ENCODE data around the gene REV1.

Gene REV1

DNA sequence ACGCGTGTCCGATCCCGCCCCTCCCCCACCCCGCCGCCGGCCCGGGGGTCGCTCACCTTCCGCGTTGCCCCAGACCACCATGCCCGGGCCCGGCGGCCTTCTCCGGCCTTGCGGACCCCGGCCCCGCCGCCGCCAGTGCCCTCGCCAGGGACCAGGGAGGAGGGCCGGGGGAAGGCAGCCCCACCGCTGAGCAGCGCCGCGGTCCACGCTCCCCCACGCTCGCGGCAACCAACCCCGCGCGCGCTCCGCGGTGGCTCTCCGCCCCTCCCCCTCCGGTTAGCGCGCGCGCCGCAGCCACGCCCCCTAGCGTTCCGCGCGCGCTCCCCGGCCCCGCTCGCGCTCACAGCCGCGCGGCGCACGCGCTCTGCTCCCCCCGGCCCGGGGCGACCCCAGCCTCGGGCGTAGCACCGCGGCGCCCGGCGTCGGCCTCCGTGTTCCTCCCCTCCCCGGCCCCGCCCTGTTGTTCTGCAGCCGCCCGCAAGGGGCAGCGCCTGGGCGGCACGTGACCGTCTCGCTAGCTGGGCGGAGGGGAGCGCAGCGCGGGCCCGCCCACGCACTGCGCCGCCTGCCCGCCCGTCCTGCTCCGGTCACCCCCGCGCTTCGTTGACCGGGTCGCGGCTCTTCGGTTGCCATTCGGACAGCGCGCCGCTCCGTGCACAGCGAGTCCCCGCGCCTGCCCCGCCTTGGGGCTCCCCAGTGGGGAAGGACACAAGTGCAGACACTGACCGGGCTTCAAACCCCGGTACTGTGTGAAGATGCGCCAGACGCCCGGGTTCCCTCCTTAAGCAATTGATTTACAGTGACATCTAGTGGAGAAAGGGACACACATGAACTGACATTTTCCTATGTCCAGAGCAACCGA, at the start of gene REV1:
REV1 (minus strand) TSS at position 257 of the 862 bp plus-strand sequence. CDS start 25,042 bp downstream, outside the sequence.
- peaks cover 15% of the 10 kb centered on the region for H3K4me1 ChIP-seq (ENCODE audit: control insufficient read depth, insufficient read depth, low read length)
- H3K9me3 ChIP-seq (ENCODE audit: control insufficient read depth, low read length) = no peaks in the 10 kb centered on the region
- peaks cover 4% of the 10 kb centered on the region for H3K27me3 ChIP-seq (replicated peaks; ENCODE audit: control insufficient read depth, insufficient read depth, low read length)
- peak within 1 kb of the TSS; percentile 97 for H3K4me3 ChIP-seq (ENCODE audit: low read length)
- DNase-seq (ENCODE audit: low read depth) = peak; percentile 98
- peak within 1 kb of the TSS; percentile 93 for H3K9ac ChIP-seq (ENCODE audit: low read length)
- no peaks in the 10 kb centered on the region for H3K36me3 ChIP-seq (ENCODE audit: control insufficient read depth, insufficient read depth, low read length, severe bottlenecking)

DNA sequence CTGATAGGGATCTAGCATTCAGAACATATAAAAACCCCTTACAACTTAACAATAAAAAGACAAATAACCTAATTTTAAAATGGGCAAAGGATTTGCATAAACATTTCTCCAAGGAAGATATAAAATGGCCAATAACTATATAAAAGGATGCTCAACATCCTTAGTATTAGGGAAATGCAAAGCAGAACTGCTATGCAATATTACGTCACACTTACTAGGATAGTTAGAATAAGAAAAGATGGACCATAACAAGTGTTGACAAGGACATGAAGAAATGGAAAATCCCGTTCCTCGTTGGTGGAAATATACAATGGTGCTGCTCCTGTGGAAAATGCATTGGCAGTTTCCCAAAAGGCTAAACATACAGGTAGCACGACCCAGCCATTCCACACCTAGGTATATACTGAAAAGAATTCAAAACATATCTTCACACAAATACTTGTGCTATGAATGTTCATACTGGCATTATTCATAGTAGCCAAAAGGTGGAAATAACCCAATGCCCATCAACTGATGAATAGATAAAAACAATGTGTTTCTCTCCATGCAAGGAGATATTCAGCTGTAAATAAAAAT, 48.2 kb upstream of the REV1 start:
- no peak overlapping the region for H3K4me3 ChIP-seq (ENCODE audit: low read length)
- peaks cover 13% of the 10 kb centered on the region for H3K27me3 ChIP-seq (replicated peaks; ENCODE audit: control insufficient read depth, insufficient read depth, low read length)
- no peaks in the 10 kb centered on the region for H3K9me3 ChIP-seq (ENCODE audit: control insufficient read depth, low read length)
- DNase-seq (ENCODE audit: low read depth) = no peak
- H3K4me1 ChIP-seq (ENCODE audit: control insufficient read depth, insufficient read depth, low read length) = no peaks in the 10 kb centered on the region
- no peaks in the 10 kb centered on the region for H3K36me3 ChIP-seq (ENCODE audit: control insufficient read depth, insufficient read depth, low read length, severe bottlenecking)
- no peak overlapping the region for H3K9ac ChIP-seq (ENCODE audit: low read length)

DNA sequence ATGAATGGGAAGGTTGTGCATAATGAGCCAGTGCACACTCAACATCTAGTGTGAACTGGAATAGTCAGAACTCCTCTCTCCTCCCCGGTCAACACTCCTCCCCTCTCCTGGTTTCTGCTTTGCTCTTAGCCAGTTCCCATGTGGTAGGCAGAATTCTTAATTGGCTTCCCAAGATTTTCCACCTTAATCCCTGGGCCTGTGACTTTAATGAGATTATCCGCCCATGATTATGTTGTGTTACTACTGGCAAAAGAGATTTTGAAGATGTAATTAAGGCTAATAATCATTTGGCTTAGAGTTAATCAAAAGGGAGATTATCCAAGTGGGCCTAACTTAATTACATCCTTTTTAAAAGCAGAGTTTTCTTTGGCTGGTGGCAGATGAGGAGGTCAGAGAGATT, 34.2 kb upstream of the REV1 start:
- Histone ChIP-seq H3K9me3 (ENCODE audit: control insufficient read depth, low read length) (no peaks in the 10 kb centered on the region), H3K4me3 (ENCODE audit: low read length) (no peak overlapping the region), H3K9ac (ENCODE audit: low read length) (no peak overlapping the region), H3K36me3 (ENCODE audit: control insufficient read depth, insufficient read depth, low read length, severe bottlenecking) (no peaks in the 10 kb centered on the region), H3K27me3 (replicated peaks; ENCODE audit: control insufficient read depth, insufficient read depth, low read length) (peaks cover 11% of the 10 kb centered on the region), H3K4me1 (ENCODE audit: control insufficient read depth, insufficient read depth, low read length) (no peaks in the 10 kb centered on the region)
- no peak for DNase-seq (ENCODE audit: low read depth)

DNA sequence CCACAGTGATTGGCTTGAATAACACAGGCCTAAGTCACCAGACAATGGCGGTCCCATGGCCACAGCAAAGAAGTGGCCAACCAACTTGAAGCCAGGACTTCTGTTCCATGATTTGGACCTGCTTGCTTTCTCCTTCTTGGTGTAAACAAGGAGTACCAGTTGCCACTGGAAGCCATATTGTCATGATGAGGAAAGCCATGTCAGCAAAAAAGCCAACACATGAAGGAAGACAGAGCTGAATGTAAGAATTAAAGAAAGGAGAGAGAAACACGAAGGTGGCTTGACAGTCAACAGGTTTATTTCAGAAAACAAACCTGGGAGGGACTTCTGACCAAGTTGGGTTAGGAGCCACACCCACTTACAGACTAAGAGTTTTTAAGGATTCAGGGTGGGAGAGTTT, 32.3 kb upstream of the REV1 start:
- no peaks in the 10 kb centered on the region for H3K4me1 ChIP-seq (ENCODE audit: control insufficient read depth, insufficient read depth, low read length)
- DNase-seq (ENCODE audit: low read depth) = no peak
- peaks cover 5% of the 10 kb centered on the region for H3K27me3 ChIP-seq (replicated peaks; ENCODE audit: control insufficient read depth, insufficient read depth, low read length)
- H3K9ac ChIP-seq (ENCODE audit: low read length) = no peak overlapping the region
- H3K36me3 ChIP-seq (ENCODE audit: control insufficient read depth, insufficient read depth, low read length, severe bottlenecking) = no peaks in the 10 kb centered on the region
- H3K4me3 ChIP-seq (ENCODE audit: low read length) = no peak overlapping the region
- no peaks in the 10 kb centered on the region for H3K9me3 ChIP-seq (ENCODE audit: control insufficient read depth, low read length)

DNA sequence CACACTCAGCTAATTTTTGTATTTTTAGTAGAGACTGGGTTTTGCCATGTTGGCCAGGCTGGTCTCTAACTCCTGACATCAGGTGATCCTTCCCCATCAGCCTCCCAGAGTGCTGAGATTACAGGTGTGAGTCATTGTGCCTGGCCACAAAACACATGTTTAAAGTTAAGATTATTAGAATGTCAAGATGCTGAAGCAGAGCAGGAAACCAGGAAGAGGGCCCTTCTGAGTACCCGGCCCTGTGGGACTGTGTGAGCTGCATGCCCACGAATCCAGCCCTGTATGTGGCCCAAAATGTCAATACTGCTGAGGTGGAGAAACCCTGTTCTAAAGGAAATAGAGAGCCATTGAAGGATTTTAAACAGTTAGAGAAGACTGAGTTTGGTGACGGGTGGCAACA, 31.0 kb upstream of the REV1 start:
- Histone ChIP-seq H3K27me3 (replicated peaks; ENCODE audit: control insufficient read depth, insufficient read depth, low read length) (peaks cover 5% of the 10 kb centered on the region), H3K4me3 (ENCODE audit: low read length) (no peak overlapping the region)

DNA sequence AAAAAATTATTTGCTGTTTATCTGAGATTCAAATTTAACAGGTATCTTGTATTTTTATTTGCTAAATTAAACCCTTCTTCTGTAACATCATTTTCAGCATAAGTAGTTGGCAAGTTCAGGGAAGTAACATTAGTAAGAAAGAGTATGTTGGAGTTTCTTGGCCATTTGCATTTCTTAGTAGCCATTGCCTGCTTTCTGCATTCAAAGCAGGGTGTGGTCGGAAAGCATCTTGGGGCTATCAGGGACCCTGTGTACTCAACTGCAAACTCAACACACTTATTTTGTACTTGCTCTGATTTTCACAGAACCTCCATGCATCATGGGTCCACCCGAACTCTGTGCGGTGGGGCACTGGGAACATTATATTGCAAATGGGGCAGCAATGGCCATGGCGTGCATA, 30.4 kb upstream of the REV1 start:
- Histone ChIP-seq H3K27me3 (replicated peaks; ENCODE audit: control insufficient read depth, insufficient read depth, low read length) (peaks cover 5% of the 10 kb centered on the region), H3K4me1 (ENCODE audit: control insufficient read depth, insufficient read depth, low read length) (no peaks in the 10 kb centered on the region), H3K9me3 (ENCODE audit: control insufficient read depth, low read length) (no peaks in the 10 kb centered on the region), H3K9ac (ENCODE audit: low read length) (no peak overlapping the region), H3K36me3 (ENCODE audit: control insufficient read depth, insufficient read depth, low read length, severe bottlenecking) (no peaks in the 10 kb centered on the region), H3K4me3 (ENCODE audit: low read length) (no peak overlapping the region)
- no peak for DNase-seq (ENCODE audit: low read depth)

More for the DNA sequence above, 31.0 kb upstream of the REV1 start:
- Histone ChIP-seq H3K36me3 (ENCODE audit: control insufficient read depth, insufficient read depth, low read length, severe bottlenecking) (no peaks in the 10 kb centered on the region), H3K9me3 (ENCODE audit: control insufficient read depth, low read length) (no peaks in the 10 kb centered on the region), H3K9ac (ENCODE audit: low read length) (no peak overlapping the region), H3K4me1 (ENCODE audit: control insufficient read depth, insufficient read depth, low read length) (no peaks in the 10 kb centered on the region)
- DNase-seq (ENCODE audit: low read depth) = no peak

DNA sequence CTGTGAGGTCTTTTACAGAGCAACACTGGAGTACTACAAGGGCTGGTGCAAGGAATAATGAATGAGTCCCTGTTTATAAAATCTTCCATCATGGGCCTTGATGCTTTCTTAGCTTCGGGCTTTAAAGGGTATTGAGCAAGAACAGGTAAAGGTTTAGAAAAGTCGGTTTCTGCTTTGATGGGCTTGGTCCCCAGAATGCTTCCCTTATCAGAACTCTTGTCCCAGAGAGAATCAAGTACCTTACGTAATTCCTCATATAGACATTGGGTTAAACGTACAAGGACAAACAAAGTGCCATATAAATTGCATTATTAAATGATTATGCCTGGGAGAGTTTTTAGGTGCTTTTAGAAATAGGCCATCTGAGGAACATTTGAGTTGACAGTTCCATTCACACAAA, 24.5 kb upstream of the REV1 start:
- H3K4me1 ChIP-seq (ENCODE audit: control insufficient read depth, insufficient read depth, low read length) = no peaks in the 10 kb centered on the region
- no peak for DNase-seq (ENCODE audit: low read depth)
- H3K9me3 ChIP-seq (ENCODE audit: control insufficient read depth, low read length) = no peaks in the 10 kb centered on the region
- no peak overlapping the region for H3K4me3 ChIP-seq (ENCODE audit: low read length)
- H3K9ac ChIP-seq (ENCODE audit: low read length) = no peak overlapping the region
- H3K36me3 ChIP-seq (ENCODE audit: control insufficient read depth, insufficient read depth, low read length, severe bottlenecking) = no peaks in the 10 kb centered on the region
- H3K27me3 ChIP-seq (replicated peaks; ENCODE audit: control insufficient read depth, insufficient read depth, low read length) = peaks cover 10% of the 10 kb centered on the region

DNA sequence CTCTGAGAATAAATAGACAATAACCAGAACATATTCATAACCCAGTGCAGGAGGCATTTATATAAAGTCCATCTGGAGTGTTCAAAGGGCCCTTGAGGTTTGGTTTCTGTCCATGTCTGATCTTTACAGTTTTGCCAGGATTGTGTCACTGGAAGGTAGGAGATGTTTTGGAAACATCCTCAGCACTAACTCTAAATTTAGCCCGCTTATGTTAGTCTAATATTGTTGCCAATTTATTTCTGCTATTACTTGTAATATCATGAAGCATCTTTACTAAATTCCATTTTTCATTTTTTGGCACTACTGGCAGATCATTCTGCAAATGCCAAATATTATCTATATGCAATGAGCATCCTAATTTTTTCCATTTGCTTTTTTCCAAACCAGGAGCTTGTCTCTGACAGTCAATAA, 22.4 kb upstream of the REV1 start:
- peaks cover 8% of the 10 kb centered on the region for H3K27me3 ChIP-seq (replicated peaks; ENCODE audit: control insufficient read depth, insufficient read depth, low read length)
- no peak for DNase-seq (ENCODE audit: low read depth)
- H3K4me3 ChIP-seq (ENCODE audit: low read length) = no peak overlapping the region
- no peaks in the 10 kb centered on the region for H3K9me3 ChIP-seq (ENCODE audit: control insufficient read depth, low read length)
- no peaks in the 10 kb centered on the region for H3K4me1 ChIP-seq (ENCODE audit: control insufficient read depth, insufficient read depth, low read length)
- H3K36me3 ChIP-seq (ENCODE audit: control insufficient read depth, insufficient read depth, low read length, severe bottlenecking) = no peaks in the 10 kb centered on the region
- no peak overlapping the region for H3K9ac ChIP-seq (ENCODE audit: low read length)

DNA sequence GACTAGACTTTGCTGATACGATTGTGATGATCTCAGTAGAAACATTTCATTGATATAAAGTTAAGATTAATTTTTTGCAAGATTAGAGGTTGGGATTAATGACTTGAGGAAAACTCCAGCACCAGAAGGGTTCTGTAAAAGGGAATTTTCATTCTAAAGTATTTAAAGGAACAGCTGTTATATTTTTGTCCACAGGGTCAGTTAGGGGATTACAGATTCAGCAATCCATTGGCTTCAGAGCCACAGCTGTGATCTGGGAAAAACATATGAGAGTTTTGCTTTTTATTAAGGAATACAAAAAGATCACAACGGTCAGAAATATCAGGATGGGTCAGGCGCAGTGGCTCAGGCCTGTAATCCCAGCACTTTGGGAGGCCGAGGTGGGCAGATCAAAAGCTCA, 19.6 kb upstream of the REV1 start:
- no peak overlapping the region for H3K4me3 ChIP-seq (ENCODE audit: low read length)
- H3K27me3 ChIP-seq (replicated peaks; ENCODE audit: control insufficient read depth, insufficient read depth, low read length) = peaks cover 10% of the 10 kb centered on the region
- H3K36me3 ChIP-seq (ENCODE audit: control insufficient read depth, insufficient read depth, low read length, severe bottlenecking) = no peaks in the 10 kb centered on the region
- H3K4me1 ChIP-seq (ENCODE audit: control insufficient read depth, insufficient read depth, low read length) = no peaks in the 10 kb centered on the region
- no peaks in the 10 kb centered on the region for H3K9me3 ChIP-seq (ENCODE audit: control insufficient read depth, low read length)
- H3K9ac ChIP-seq (ENCODE audit: low read length) = no peak overlapping the region
- DNase-seq (ENCODE audit: low read depth) = no peak

DNA sequence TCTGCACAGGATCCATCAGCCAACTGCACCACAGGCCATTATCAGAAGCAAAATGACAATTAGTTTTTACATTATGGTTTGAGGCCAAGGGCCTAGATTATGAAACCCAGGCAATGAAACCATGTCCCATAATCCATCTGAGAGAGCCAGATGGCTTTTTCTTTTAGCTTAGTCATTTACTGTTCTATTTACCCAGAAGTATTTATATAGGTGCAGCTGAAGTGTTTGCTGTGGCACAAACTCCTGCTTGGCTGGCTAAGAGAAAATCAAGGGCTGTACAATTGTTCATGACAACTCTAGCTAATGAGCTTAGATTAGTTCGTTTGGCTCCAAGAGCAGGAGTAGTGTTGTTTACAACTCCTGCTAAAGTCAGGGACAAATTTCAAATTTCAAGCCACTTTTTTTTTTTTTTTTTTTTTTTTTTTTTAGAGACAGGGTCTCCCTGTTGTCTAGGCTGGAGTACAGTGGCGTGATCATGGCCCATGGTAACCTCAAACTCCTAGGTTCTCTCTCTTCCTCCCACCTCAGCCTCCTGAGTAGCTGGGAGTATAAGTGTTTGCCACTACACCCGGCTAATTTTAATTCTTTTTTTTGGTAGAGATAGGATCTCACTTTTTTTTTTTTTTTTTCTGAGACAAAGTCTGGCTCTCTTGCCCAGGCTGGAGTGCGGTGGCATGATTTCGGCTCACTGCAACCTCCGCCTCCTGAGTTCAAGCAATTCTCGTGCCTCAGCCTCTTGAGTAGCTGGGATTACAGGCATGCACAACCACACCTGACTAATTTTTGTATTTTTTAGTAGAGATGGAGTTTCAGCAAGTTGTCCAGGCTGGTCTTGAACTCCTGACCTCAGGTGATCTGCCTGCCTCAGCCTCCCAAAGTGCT, 18.4 kb upstream of the REV1 start:
- no peaks in the 10 kb centered on the region for H3K36me3 ChIP-seq (ENCODE audit: control insufficient read depth, insufficient read depth, low read length, severe bottlenecking)
- peaks cover 3% of the 10 kb centered on the region for H3K27me3 ChIP-seq (replicated peaks; ENCODE audit: control insufficient read depth, insufficient read depth, low read length)
- no peak overlapping the region for H3K9ac ChIP-seq (ENCODE audit: low read length)
- H3K4me1 ChIP-seq (ENCODE audit: control insufficient read depth, insufficient read depth, low read length) = no peaks in the 10 kb centered on the region
- H3K9me3 ChIP-seq (ENCODE audit: control insufficient read depth, low read length) = no peaks in the 10 kb centered on the region
- no peak for DNase-seq (ENCODE audit: low read depth)
- no peak overlapping the region for H3K4me3 ChIP-seq (ENCODE audit: low read length)

All from adipocyte (in vitro differentiated cells).